Iris pigment epithelial cell (primary cell): Measurements from ENCODE around the gene KDM2B.

Experiments
- DNase-seq: peaks from one replicate; pipeline ENCODE4 v3.0.0-alpha.2; 2011; ENCODE audit warnings: low read depth

The KDM2B gene

GRCh38 chr12:121530600-121531355 is 50.0 kb downstream of the KDM2B start:
- peak; percentile 84 for DNase-seq

- no peak for DNase-seq
Observed at GRCh38 chr12:121529184-121529583, 51.6 kb downstream of the KDM2B start.

DNA sequence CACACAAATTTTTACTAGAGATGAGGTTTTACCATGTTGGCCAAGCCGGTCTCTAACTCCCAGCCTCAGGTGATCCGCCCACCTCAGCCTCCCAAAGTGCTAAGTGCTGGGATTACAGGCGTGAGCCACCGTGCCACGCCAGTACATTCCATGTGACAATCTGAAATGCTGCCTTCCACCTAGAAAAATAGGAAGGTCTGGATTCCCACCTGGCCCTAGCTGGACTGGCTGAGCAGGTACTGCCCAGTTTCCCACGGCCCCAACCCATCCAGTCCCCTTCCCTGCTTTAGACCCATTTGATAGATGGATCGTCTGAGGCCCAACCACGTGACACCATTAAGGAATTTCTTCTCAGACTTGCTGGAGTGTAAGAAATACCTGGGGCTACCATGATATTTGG is 55.4 kb downstream of the KDM2B start:
- DNase-seq = no peak

DNA sequence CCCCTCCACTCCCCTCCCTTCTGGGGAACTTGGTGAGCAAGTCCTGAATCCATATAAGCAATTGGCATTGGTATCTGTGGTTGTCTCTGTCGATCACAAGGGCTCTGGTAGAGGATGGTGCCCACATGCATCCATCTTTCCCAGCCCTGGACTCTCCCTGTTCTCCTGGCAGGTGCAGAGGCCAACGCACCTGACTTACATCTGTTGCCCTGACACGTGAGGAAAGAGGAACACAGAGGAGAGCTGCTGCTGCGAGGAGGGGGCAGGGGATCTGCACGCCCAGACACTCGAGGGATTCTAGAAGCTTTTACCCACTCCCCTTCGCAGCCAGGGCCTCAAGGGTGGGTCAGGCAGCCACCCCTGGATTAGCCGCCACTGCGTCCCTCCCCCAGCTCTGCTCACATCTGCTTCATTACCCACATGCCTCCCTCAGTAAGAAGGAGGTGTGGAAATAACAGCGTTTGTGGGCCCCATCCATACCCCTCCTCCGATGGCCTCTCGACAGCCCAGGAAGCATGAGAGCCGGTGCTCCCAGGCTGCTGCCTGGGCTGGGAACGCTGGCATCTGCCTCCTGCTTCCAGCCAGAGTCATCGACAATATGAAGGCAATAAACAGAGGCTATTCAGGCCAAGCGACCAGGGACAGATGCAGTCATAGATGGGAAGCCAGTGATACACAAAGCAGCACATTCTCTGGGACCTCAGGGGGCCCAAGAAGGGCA is 56.5 kb downstream of the KDM2B start:
- DNase-seq = no peak

DNA sequence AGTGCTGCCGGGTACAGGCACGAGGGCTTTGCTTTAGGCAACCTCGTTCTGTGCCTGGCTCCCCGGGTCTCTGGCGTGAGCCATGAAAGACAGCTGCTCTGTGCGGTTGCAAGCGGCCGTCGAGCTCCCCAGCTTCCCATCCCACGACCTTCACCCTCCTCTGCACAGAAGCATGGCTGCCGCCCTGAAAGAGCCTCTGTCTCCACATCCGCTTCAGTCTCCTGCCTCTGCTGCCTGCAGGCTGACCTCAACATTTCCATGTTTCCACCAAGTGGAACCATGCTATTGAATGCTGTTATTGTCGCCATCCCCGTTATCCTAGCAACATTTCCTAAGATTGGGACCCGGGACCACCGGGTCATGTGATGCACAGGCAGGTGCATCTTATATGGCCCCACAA is 57.1 kb downstream of the KDM2B start:
- no peak for DNase-seq

- no peak for DNase-seq
Observed at GRCh38 chr12:121522971-121523370, 57.9 kb downstream of the KDM2B start.

- DNase-seq = no peak
Observed at GRCh38 chr12:121520586-121521086, 60.2 kb downstream of the KDM2B start.

- no peak for DNase-seq
Observed at GRCh38 chr12:121520119-121520518, 60.7 kb downstream of the KDM2B start.

GRCh38 chr12:121519227-121519626 is 61.6 kb downstream of the KDM2B start:
- DNase-seq = no peak

DNA sequence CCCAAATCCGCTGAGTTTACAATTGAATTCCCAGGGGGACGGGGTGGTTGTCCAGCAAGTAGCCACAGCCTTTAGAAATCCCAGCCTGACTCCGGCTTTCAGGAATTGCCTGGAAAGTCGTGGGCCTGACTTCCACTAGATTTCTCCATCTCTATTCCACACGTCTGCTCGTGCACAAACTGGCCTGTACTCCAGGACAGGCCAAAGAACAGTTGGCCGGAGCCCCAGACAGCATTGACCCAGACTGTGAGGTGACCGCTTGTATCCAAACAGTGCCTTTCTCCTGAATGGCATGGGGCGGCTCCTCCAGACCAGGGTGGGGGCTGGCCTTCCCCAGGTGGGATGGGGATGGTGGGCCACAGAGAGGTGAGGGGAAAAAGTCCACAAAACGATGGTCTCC is 62.2 kb downstream of the KDM2B start:
- DNase-seq = no peak

GRCh38 chr12:121516437-121517011 is 64.3 kb downstream of the KDM2B start:
- DNase-seq = no peak

DNA sequence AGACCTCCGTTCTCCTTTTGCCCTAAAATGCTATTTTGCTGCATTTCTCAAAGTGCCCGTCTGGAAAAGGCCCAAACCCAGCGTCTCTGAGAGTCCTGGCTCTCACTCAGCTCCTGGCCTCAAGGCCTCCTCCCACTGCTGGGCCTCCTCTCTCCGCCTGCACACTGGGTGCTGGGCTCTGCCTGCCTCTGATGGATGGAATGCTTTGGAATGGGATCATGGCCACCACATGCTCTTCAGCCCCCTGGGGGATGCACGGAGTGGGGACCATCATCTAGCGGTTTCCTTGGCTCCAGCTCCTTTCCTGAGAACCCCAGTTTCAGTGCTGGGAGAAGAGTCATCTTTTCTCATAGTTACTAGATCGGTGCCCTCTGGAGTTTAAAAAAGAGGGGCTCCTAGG is 65.2 kb downstream of the KDM2B start:
- no peak for DNase-seq

DNA sequence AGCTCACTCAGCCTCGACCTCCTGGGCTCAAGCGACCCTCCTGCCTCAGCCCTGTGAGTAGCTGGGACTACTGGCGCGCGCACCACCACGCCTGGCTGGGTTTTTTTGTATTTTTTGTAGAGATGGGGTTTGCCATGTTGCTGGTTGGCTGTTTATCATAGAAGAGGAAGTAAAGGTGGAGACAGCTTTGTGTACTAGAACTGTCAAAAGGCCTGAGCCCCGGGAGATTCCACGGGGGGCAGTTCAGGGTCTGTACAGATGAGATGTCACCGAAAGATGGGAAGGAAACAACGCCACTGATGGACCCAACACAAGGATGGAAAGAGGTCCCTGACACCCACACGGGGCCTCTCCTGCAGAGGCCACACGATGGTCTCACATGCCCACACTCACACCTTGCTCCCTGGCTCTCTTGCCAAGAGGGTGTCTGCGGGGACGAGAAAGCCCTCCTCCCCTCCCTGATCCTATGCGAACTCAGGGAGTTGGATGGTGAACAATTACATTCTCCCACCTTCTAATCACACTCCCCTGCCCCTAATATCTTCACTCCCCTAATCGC is 66.6 kb downstream of the KDM2B start:
- DNase-seq = no peak

DNA sequence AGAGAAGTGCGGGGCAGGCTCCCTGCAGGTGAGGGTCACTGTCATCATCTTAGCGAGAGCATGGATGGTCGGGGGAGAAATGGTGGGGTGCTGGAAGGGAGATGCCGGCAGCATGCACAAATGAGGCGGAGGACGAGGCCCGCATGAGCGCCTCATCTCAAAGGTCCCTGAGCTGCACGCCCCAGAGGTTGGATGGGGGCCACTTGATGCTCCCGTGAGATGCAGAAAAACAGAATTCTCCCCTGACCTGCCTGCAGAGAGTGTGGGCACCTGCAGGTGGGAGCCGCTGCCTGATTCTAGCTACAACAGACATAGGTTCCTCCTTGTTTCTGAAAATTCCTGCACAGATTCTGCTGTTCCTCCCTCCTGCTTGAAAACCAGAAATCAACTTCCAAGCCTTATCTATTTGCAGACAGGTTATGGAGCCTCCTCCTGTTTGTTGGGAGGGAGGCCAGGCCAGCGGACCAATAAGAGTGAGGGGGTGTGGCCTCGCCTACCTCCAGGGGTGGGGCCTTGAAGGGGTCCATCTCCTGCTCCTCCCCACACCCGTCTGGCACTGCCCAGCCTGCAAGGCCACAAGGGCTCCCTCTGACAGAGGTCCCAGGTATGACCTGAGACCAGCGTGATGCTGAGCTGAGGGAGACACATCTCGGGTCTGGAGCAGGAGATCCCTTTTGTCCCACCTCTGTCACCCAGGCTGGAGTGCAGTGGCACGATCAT is 67.2 kb downstream of the KDM2B start:
- no peak for DNase-seq

GRCh38 chr12:121512561-121512960 is 68.3 kb downstream of the KDM2B start:
- no peak for DNase-seq

GRCh38 chr12:121511916-121512315 is 68.9 kb downstream of the KDM2B start:
- no peak for DNase-seq

DNA sequence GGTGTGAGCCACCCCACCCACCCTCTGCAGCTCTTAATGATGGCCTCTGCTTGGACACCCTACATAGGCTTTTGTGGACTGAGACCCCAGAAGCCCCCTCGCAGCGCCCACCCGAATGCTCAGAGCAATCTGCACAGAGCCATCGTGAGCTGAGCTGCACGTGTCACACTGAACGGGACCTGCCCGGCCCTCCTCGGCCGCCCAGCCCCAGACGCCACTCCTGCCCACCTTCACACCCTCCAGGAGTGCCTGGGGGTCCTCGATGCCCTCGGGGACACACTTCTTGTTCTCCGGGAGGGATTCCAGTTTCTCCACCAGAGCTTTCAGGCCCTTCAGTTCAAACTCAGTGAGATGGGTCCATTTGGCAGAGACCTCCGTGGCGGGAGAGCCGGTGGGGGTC is 71.5 kb downstream of the KDM2B start:
- DNase-seq = no peak

GRCh38 chr12:121508533-121508932 is 72.3 kb downstream of the KDM2B start:
- DNase-seq = no peak

DNA sequence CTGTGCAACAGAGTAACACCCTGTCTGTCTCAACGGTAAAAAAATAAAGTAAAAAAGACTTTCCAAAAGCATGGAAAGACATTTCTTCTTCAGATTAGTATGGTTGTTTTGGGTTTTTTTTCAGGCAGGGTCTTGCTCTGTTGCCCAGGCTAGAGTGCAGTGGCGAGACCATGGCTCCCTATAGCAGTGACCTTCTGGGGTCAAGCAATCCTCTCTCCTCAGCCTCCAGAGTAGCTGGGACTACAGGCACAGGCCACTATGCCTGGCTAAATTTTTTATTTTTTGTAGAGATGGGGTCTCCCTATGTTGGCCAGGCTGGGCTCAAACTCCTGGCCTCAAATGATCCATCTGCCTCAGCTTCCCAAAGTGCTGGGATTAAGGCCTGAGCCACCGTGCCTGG is 72.8 kb downstream of the KDM2B start:
- DNase-seq = no peak

DNA sequence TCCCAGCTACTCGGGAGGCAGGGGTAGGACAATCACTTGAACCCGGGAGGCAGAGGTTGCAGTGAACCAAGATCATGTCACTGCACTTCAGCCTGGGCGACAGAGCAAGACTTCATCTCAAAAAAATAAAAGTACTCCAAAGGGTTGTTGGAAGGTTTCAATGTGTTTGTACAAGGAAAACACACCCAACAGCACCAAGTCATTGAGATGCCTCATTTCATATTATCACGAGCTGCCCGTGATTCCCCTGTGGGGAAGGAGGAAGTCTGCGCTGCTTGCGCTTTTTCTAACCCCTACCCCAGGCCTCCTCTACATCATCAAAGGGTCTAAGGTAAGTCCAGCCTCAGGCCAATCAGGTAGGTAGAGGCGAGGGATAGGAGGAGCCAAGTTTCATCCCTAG is 73.6 kb downstream of the KDM2B start:
- no peak for DNase-seq

GRCh38 chr12:121505513-121505912 is 75.3 kb downstream of the KDM2B start:
- peak; percentile 14 for DNase-seq

DNA sequence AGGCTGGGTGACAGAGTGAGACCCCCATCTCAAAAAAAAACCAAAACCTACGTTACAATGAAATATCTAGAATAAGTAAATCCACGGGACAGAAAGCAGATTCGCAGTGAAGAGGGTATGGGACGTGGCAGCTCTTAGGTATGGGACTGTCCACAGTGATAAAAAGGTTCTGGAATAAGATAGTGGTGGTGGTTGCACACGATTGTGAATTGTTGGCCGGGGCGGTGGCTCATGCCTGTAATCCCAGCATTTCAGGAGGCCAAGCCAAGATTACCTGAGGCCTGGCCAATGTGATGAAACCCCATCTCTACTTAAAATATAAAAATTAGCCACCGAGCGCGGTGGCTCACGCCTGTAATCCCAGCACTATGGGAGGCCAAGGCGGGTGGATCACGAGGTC is 76.3 kb downstream of the KDM2B start:
- DNase-seq = no peak
